HepG2 (cell line): ENCODE data around the gene ZBP1. TPM values are rescaled to one million over a fixed set of nuclear protein-coding genes. Genes with fewer than 3 reads are reported as not detected.

Experiments
- ELF1 ChIP-seq: sonication (generic); formaldehyde crosslinking; IDR thresholded peaks from 2 replicates; pipeline ENCODE4 v1.4.0; 2020; ENCODE audit warnings: missing genetic modification reagents
- KDM5A ChIP-seq: fragments of 200-600 bp; sonication (generic); IDR thresholded peaks from 2 replicates; pipeline ENCODE4 v1.7.0; 2018; ENCODE audit warnings: antibody characterized with exemption, mild to moderate bottlenecking, low read length, borderline replicate concordance
- NRL ChIP-seq: sonication (generic); formaldehyde crosslinking; IDR thresholded peaks from 2 replicates; pipeline ENCODE4 v1.5.0; 2020; ENCODE audit warnings: missing genetic modification reagents, mild to moderate bottlenecking, moderate library complexity, borderline replicate concordance
- ZBTB1 ChIP-seq: sonication (generic); formaldehyde crosslinking; IDR thresholded peaks from 2 replicates; pipeline ENCODE4 v1.4.0; 2020; ENCODE audit warnings: missing genetic modification reagents, borderline replicate concordance
- ZBTB7A ChIP-seq: sonication (generic); formaldehyde crosslinking; IDR thresholded peaks from 2 replicates; pipeline ENCODE4 v1.8.0; 2022; ENCODE audit warnings: mild to moderate bottlenecking, missing genetic modification reagents
- ZMAT3 ChIP-seq: sonication (generic); formaldehyde crosslinking; conservative IDR thresholded peaks from 2 replicates; pipeline ENCODE4 v1.7.0; 2021; ENCODE audit warnings: missing genetic modification reagents
- ZNF230 ChIP-seq: sonication (generic); formaldehyde crosslinking; IDR thresholded peaks from 2 replicates; pipeline ENCODE4 v1.4.0; 2020; ENCODE audit warnings: mild to moderate bottlenecking, missing genetic modification reagents
- ZNF337 ChIP-seq: sonication (generic); formaldehyde crosslinking; IDR thresholded peaks from 2 replicates; pipeline ENCODE4 v1.5.1; 2020; ENCODE audit warnings: missing genetic modification reagents, low read depth, mild to moderate bottlenecking, borderline replicate concordance
- ZNF670 ChIP-seq: sonication (generic); formaldehyde crosslinking; IDR thresholded peaks from 2 replicates; pipeline ENCODE4 v1.8.0; 2022; ENCODE audit warnings: mild to moderate bottlenecking, missing genetic modification reagents, borderline replicate concordance
- polyA plus RNA-seq, 8 experiments: library from polyadenylated mRNA; depleted of rRNA in 3 of 8; stranded (reverse) in 7 of 8; unstranded in 1 of 8; fragments of >200 nt; fragmentation: Illumina TruSeq in 4 of 8; extraction: Trizol in 4 of 8; gene quantifications; 2 replicates each; pipeline versions ENCODE4 v1.2.1 to v1.2.3, GENCODE V29; 2011 to 2016; ENCODE audit warnings: low read depth in 4 of 8, missing spikeins in 1 of 8, mixed read lengths in 1 of 8; ENCODE audit not compliant: insufficient read depth in 1 of 8
- total RNA-seq, 5 experiments: library from RNA; depleted of rRNA; stranded (reverse); fragments of >200 nt; fragmentation: Illumina TruSeq; extraction: Trizol; gene quantifications; 2 replicates each; pipeline ENCODE4 v1.2.3, GENCODE V29; 2016; ENCODE audit warnings: low read depth in 1 of 5
- TF ChIP-seq, protein P1 (sequence below), 2 experiments: sonication (generic) in 1 of 2; formaldehyde crosslinking in 1 of 2; IDR thresholded peaks; 2 replicates each; pipeline versions ENCODE4 v1.4.0 to v1.6.1; 2018 to 2020; ENCODE audit warnings: missing genetic modification reagents in 2 of 2, borderline replicate concordance in 1 of 2, low read depth in 1 of 2, mild to moderate bottlenecking in 1 of 2, missing biosample characterization in 1 of 2
- TF ChIP-seq, protein P2 (sequence below): sonication (generic); formaldehyde crosslinking; IDR thresholded peaks from 2 replicates; pipeline ENCODE4 v1.5.0; 2020; ENCODE audit warnings: mild to moderate bottlenecking, missing genetic modification reagents, moderate library complexity
- TF ChIP-seq, protein P3 (sequence below): sonication (generic); formaldehyde crosslinking; IDR thresholded peaks from 2 replicates; pipeline ENCODE4 v1.4.0; 2020; ENCODE audit warnings: missing genetic modification reagents
- TF ChIP-seq, protein P4 (sequence below): sonication (generic); formaldehyde crosslinking; IDR thresholded peaks from 2 replicates; pipeline ENCODE4 v1.4.0; 2020; ENCODE audit warnings: mild to moderate bottlenecking, low read depth, missing genetic modification reagents

The ZBP1 gene
- total and polyA plus RNA-seq, 2 of the 13 experiments (the other 11 are each of a cell fraction or from before 2014, with no cell fraction given), result not detected

DNA sequence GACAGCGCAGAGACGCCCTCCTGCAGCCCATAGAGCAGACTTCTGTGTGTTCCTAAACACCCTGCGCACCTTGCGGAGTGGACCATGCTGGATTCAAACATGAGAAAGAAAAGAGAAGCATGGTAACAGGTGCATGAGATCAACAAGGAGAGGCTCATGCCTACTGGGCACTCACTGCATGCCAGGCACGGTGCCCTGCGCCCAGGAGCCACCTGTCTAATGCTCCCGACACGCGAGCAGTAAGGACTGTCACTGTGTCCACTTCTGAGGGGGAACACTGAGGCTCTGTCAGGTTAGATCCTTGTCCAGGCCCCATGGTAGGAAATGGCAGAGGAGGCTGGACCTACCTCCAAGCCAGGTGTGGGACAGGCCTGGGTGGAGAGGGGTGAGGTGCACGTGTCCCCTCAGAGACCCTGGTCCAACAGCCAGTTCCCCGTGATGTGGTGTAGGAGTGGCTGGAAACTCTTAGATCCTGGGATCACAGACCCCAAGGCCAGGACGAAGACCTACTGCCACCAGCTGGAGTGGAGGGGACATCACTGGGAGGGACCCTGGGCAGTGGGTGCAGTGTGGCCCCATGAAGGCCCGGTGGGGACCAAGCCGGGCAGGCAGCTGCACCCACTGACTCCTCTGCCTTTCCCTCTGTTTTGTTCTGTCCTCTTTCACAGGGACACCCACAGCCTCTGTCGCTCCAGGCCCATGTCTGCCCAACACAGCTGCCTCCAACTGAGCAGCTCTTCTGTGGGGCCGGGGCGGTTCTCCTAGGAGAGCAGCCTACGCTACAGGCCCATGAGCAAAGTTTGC lies 29.5 kb downstream of the ZBP1 start (continued):
- TF ChIP-seq, protein P1, sequence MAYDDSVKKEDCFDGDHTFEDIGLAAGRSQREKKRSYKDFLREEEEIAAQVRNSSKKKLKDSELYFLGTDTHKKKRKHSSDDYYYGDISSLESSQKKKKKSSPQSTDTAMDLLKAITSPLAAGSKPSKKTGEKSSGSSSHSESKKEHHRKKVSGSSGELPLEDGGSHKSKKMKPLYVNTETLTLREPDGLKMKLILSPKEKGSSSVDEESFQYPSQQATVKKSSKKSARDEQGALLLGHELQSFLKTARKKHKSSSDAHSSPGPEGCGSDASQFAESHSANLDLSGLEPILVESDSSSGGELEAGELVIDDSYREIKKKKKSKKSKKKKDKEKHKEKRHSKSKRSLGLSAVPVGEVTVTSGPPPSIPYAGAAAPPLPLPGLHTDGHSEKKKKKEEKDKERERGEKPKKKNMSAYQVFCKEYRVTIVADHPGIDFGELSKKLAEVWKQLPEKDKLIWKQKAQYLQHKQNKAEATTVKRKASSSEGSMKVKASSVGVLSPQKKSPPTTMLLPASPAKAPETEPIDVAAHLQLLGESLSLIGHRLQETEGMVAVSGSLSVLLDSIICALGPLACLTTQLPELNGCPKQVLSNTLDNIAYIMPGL (CRISPR knock-in tag; IDR thresholded peaks at IDR 0.05; ENCODE audit: borderline replicate concordance in 1 of 2, low read depth in 1 of 2), result 0 out of 4 replicates have a peak, but pooled peaks of 1 of the 2 experiments have one; percentile 31
- peak; percentile 8; the same call in 1 of the 2 replicates for TF ChIP-seq ZBTB1 (CRISPR knock-in tag)
- 0 out of 2 replicates have a peak, but pooled peaks have one; percentile 4 for TF ChIP-seq ZNF670 (CRISPR knock-in tag)
- no peak for TF ChIP-seq ZNF337 (CRISPR knock-in tag)
- no peak for TF ChIP-seq KDM5A
- peak; percentile 60; the same call in 1 of the 2 replicates for TF ChIP-seq ZBTB7A (CRISPR knock-in tag)
- TF ChIP-seq ZNF230 (CRISPR knock-in tag), result no peak
- TF ChIP-seq, protein P2, sequence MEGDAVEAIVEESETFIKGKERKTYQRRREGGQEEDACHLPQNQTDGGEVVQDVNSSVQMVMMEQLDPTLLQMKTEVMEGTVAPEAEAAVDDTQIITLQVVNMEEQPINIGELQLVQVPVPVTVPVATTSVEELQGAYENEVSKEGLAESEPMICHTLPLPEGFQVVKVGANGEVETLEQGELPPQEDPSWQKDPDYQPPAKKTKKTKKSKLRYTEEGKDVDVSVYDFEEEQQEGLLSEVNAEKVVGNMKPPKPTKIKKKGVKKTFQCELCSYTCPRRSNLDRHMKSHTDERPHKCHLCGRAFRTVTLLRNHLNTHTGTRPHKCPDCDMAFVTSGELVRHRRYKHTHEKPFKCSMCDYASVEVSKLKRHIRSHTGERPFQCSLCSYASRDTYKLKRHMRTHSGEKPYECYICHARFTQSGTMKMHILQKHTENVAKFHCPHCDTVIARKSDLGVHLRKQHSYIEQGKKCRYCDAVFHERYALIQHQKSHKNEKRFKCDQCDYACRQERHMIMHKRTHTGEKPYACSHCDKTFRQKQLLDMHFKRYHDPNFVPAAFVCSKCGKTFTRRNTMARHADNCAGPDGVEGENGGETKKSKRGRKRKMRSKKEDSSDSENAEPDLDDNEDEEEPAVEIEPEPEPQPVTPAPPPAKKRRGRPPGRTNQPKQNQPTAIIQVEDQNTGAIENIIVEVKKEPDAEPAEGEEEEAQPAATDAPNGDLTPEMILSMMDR, result peak; percentile 53
- TF ChIP-seq, protein P3, sequence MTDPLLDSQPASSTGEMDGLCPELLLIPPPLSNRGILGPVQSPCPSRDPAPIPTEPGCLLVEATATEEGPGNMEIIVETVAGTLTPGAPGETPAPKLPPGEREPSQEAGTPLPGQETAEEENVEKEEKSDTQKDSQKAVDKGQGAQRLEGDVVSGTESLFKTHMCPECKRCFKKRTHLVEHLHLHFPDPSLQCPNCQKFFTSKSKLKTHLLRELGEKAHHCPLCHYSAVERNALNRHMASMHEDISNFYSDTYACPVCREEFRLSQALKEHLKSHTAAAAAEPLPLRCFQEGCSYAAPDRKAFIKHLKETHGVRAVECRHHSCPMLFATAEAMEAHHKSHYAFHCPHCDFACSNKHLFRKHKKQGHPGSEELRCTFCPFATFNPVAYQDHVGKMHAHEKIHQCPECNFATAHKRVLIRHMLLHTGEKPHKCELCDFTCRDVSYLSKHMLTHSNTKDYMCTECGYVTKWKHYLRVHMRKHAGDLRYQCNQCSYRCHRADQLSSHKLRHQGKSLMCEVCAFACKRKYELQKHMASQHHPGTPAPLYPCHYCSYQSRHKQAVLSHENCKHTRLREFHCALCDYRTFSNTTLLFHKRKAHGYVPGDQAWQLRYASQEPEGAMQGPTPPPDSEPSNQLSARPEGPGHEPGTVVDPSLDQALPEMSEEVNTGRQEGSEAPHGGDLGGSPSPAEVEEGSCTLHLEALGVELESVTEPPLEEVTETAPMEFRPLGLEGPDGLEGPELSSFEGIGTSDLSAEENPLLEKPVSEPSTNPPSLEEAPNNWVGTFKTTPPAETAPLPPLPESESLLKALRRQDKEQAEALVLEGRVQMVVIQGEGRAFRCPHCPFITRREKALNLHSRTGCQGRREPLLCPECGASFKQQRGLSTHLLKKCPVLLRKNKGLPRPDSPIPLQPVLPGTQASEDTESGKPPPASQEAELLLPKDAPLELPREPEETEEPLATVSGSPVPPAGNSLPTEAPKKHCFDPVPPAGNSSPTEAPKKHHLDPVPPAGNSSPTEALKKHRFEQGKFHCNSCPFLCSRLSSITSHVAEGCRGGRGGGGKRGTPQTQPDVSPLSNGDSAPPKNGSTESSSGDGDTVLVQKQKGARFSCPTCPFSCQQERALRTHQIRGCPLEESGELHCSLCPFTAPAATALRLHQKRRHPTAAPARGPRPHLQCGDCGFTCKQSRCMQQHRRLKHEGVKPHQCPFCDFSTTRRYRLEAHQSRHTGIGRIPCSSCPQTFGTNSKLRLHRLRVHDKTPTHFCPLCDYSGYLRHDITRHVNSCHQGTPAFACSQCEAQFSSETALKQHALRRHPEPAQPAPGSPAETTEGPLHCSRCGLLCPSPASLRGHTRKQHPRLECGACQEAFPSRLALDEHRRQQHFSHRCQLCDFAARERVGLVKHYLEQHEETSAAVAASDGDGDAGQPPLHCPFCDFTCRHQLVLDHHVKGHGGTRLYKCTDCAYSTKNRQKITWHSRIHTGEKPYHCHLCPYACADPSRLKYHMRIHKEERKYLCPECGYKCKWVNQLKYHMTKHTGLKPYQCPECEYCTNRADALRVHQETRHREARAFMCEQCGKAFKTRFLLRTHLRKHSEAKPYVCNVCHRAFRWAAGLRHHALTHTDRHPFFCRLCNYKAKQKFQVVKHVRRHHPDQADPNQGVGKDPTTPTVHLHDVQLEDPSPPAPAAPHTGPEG (CRISPR knock-in tag), result no peak
- TF ChIP-seq, protein P4, sequence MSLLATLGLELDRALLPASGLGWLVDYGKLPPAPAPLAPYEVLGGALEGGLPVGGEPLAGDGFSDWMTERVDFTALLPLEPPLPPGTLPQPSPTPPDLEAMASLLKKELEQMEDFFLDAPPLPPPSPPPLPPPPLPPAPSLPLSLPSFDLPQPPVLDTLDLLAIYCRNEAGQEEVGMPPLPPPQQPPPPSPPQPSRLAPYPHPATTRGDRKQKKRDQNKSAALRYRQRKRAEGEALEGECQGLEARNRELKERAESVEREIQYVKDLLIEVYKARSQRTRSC (CRISPR knock-in tag), result 0 out of 2 replicates have a peak, but pooled peaks have one; percentile 19
- peak; percentile 68; the same call in 1 of the 2 replicates for TF ChIP-seq NRL (CRISPR knock-in tag)
- 0 out of 2 replicates have a peak, but pooled peaks have one; percentile 44 for TF ChIP-seq ZMAT3 (CRISPR knock-in tag)
- no peak for TF ChIP-seq ELF1 (CRISPR knock-in tag)
